ENCODE data around the gene LBHD2.

The LBHD2 gene

DNA sequence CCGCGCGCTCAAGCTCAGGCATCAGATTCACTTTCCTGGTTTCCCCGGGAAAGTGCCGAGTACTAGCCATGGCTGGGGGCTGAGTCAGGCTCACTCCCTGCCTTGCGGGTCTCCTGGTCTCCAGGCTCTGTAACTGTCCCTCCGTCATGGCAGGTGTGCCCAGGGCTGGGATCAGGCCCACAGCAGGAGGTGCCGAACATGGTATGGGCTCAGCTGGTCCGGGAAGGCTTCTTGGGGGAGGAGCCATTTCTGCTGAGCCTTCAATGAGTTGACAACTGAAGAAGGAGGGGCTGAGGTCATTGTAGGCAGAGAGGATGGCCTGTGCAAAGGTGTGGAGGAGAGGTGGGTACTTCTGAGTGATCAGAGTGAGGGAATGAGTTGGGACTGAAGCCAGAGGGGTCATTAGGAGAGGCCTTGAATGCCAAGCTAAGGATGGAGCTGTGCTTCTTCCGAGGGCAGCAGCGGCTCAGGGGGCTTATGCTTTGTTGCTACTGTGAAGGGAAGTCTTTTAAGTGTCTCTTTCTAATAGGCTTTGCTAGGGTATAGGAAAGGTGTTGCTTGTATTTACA is 11.3 kb downstream of the LBHD2 start:
- TF ChIP-seq, protein P1, sequence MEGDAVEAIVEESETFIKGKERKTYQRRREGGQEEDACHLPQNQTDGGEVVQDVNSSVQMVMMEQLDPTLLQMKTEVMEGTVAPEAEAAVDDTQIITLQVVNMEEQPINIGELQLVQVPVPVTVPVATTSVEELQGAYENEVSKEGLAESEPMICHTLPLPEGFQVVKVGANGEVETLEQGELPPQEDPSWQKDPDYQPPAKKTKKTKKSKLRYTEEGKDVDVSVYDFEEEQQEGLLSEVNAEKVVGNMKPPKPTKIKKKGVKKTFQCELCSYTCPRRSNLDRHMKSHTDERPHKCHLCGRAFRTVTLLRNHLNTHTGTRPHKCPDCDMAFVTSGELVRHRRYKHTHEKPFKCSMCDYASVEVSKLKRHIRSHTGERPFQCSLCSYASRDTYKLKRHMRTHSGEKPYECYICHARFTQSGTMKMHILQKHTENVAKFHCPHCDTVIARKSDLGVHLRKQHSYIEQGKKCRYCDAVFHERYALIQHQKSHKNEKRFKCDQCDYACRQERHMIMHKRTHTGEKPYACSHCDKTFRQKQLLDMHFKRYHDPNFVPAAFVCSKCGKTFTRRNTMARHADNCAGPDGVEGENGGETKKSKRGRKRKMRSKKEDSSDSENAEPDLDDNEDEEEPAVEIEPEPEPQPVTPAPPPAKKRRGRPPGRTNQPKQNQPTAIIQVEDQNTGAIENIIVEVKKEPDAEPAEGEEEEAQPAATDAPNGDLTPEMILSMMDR (IDR thresholded peaks at IDR 0.05; ENCODE audit: low read depth, low read length, poor library complexity, severe bottlenecking): no peak
- no peak for TF ChIP-seq EZH2phosphoT487 (IDR thresholded peaks at IDR 0.05; ENCODE audit: borderline replicate concordance, low read length)
- peaks cover 17% of the 10 kb centered on the region for H3K4me1 ChIP-seq (ENCODE audit: control insufficient read depth, low read length)
- H3K36me3 ChIP-seq (ENCODE audit: control insufficient read depth, low read length): no peaks in the 10 kb centered on the region
- H3K79me2 ChIP-seq (ENCODE audit: control insufficient read depth, low read length): no peaks in the 10 kb centered on the region
- H3K4me2 ChIP-seq (ENCODE audit: low read length): no peak overlapping the region
- H3K9me2 ChIP-seq (replicated peaks; ENCODE audit: control insufficient read depth, low read length): no peaks in the 10 kb centered on the region
- H3K9me3 ChIP-seq (ENCODE audit: control insufficient read depth, insufficient read depth, low read length): no peaks in the 10 kb centered on the region
- no peak overlapping the region for H3K27ac ChIP-seq (ENCODE audit: low read depth, low read length)
- no peak overlapping the region for H3K4me3 ChIP-seq (ENCODE audit: low read length)
- H3K27me3 ChIP-seq (ENCODE audit: control insufficient read depth, low read length): peaks cover 9% of the 10 kb centered on the region
- no peaks in the 10 kb centered on the region for H4K20me1 ChIP-seq (ENCODE audit: control insufficient read depth, insufficient read depth, low read depth, low read length)
- no peaks in the 10 kb centered on the region for H3F3A ChIP-seq (ENCODE audit: control insufficient read depth, insufficient read depth)

DNA sequence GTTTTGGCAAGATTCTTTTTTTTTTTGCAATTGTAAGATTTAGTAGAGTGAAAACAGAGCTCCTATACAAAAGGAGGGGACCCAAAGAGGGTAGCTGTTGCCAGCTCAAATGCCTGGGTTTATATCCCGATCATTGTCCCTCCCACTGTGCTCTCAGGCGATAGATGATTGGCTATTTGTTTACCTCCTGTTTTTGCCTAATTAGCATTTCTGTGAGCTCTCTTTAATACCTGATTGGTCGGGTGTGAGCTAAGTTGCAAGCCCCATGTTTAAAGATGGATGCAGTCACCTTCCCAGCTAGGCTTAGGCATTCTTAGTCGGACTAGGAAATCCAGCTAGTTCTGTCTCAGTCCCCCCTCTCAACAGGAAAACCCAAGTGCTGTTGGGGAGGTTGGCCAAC is 12.4 kb downstream of the LBHD2 start:
- Histone ChIP-seq H3F3A (ENCODE audit: control insufficient read depth, insufficient read depth) (no peaks in the 10 kb centered on the region), H3K9me3 (ENCODE audit: control insufficient read depth, insufficient read depth, low read length) (no peaks in the 10 kb centered on the region), H3K9me2 (replicated peaks; ENCODE audit: control insufficient read depth, low read length) (no peaks in the 10 kb centered on the region), H4K20me1 (ENCODE audit: control insufficient read depth, insufficient read depth, low read depth, low read length) (no peaks in the 10 kb centered on the region), H3K79me2 (ENCODE audit: control insufficient read depth, low read length) (no peaks in the 10 kb centered on the region), H3K4me1 (ENCODE audit: control insufficient read depth, low read length) (peaks cover 20% of the 10 kb centered on the region), H3K27ac (ENCODE audit: low read depth, low read length) (no peak overlapping the region), H3K4me2 (ENCODE audit: low read length) (no peak overlapping the region), H3K4me3 (ENCODE audit: low read length) (no peak overlapping the region), H3K27me3 (ENCODE audit: control insufficient read depth, low read length) (no peaks in the 10 kb centered on the region), H3K36me3 (ENCODE audit: control insufficient read depth, low read length) (no peaks in the 10 kb centered on the region)
- TF ChIP-seq, protein P1 (IDR thresholded peaks at IDR 0.05; ENCODE audit: low read depth, low read length, poor library complexity, severe bottlenecking): no peak
- no peak for TF ChIP-seq EZH2phosphoT487 (IDR thresholded peaks at IDR 0.05; ENCODE audit: borderline replicate concordance, low read length)

DNA sequence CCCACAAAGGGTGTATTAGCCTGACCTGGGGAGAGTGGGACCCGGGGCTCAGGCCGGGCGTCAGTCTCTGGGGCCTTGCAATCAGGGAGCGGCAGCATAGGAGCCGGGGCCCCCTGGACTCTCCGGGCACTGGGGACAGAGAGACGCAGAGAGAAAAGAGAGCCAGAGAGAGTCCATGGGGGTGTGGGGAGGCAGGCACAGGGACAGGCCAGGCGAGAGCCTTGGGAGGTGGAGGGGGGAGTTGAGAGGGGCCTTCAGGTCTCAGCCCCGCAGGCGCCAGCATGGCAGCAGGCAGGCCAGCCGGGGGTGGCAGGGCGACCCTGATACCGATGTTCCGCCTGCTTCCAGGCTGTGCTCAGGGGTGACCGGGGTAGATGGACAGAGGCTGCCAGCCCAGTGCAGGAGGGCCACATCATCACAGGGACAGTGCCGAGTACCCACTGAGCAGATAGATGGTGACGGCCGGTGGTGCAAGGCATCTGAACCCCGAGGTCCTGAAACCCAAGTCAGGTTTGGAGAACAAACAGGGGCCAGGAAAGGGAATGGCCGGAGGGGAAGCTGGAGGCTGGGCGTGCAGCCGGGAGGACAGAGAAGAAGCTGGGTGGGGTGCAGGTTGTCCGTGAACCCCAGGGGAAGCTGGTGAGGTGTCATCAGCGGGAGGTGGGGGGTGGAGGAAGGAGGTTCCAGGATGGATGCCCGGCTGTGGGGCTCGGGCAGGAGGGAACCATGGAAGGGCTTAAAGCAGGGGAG is 13.4 kb downstream of the LBHD2 start:
- H4K20me1 ChIP-seq (ENCODE audit: control insufficient read depth, insufficient read depth, low read depth, low read length): no peaks in the 10 kb centered on the region
- no peaks in the 10 kb centered on the region for H3K79me2 ChIP-seq (ENCODE audit: control insufficient read depth, low read length)
- H3K27me3 ChIP-seq (ENCODE audit: control insufficient read depth, low read length): no peaks in the 10 kb centered on the region
- no peaks in the 10 kb centered on the region for H3K9me3 ChIP-seq (ENCODE audit: control insufficient read depth, insufficient read depth, low read length)
- peaks cover 16% of the 10 kb centered on the region for H3K4me1 ChIP-seq (ENCODE audit: control insufficient read depth, low read length)
- no peak for TF ChIP-seq EZH2phosphoT487 (IDR thresholded peaks at IDR 0.05; ENCODE audit: borderline replicate concordance, low read length)
- TF ChIP-seq, protein P1 (IDR thresholded peaks at IDR 0.05; ENCODE audit: low read depth, low read length, poor library complexity, severe bottlenecking): no peak
- no peaks in the 10 kb centered on the region for H3K9me2 ChIP-seq (replicated peaks; ENCODE audit: control insufficient read depth, low read length)
- no peak overlapping the region for H3K4me3 ChIP-seq (ENCODE audit: low read length)
- no peak overlapping the region for H3K27ac ChIP-seq (ENCODE audit: low read depth, low read length)
- no peak overlapping the region for H3K4me2 ChIP-seq (ENCODE audit: low read length)
- no peaks in the 10 kb centered on the region for H3F3A ChIP-seq (ENCODE audit: control insufficient read depth, insufficient read depth)
- no peaks in the 10 kb centered on the region for H3K36me3 ChIP-seq (ENCODE audit: control insufficient read depth, low read length)

Data from DOHH2 (cell line).